PC-3 (cell line): ENCODE results near the gene CSTF3. TPM values are rescaled to one million over a fixed set of nuclear protein-coding genes. Genes with fewer than 3 reads are reported as not detected.

Experiments
- ATAC-seq: fragments of 200-7000 bp; cut with Tn5 transposase; 2 replicates; pipeline ENCODE4 v1.9.1; 2020; ENCODE audit warnings: mild to moderate bottlenecking, moderate library complexity
- BruUV-seq: library from RNA; stranded (reverse); fragments of 400-500 nt; replicated peaks from 2 replicates; lab custom pipeline; 2021; lab: Mats Ljungman, UMichigan
- CTCF ChIA-PET: fragments of 300-600 bp; sonication (Branson Sonifier 250); formaldehyde crosslinking; loops from one replicate; lab custom pipeline; 2022; ENCODE audit warnings: antibody characterized with exemption; lab: Charles Lee
- POLR2A ChIA-PET: fragments of 300-600 bp; sonication (Branson Sonifier 250); formaldehyde crosslinking; loops from one replicate; lab custom pipeline; 2022; ENCODE audit warnings: antibody characterized with exemption; ENCODE audit not compliant: unreplicated experiment; lab: Charles Lee
- DNase-seq: peaks from one replicate; pipeline ENCODE4 v3.0.0-alpha.2; 2015
- H2AFZ ChIP-seq: fragments of 300-600 bp; sonication (generic); 2 replicates; pipeline ENCODE4 v1.6.0; 2016; ENCODE audit warnings: antibody characterized with exemption, low read length
- H3F3A ChIP-seq: fragments of 300-600 bp; sonication (generic); one replicate; pipeline ENCODE4 v1.6.0; 2017; ENCODE audit warnings: antibody characterized with exemption, low read length, control low read depth, mild to moderate bottlenecking; ENCODE audit not compliant: unreplicated experiment
- H3K27ac ChIP-seq: fragments of 300-600 bp; sonication (generic); 2 replicates; pipeline ENCODE4 v1.5.1; 2016; ENCODE audit warnings: mild to moderate bottlenecking, low read length
- H3K27me3 ChIP-seq: fragments of 300-600 bp; sonication (generic); 2 replicates; pipeline ENCODE4 v1.6.1; 2016; ENCODE audit warnings: low read length, mixed read lengths
- H3K36me3 ChIP-seq: fragments of 300-600 bp; sonication (generic); 2 replicates; pipeline ENCODE4 v1.6.1; 2016; ENCODE audit warnings: low read depth, mixed run types, low read length, mixed read lengths
- H3K4me1 ChIP-seq: fragments of 300-600 bp; sonication (generic); 2 replicates; pipeline ENCODE4 v1.5.1; 2016; ENCODE audit warnings: low read length; ENCODE audit not compliant: insufficient read depth
- H3K4me2 ChIP-seq: fragments of 300-600 bp; sonication (generic); 2 replicates; pipeline ENCODE4 v1.6.0; 2016; ENCODE audit warnings: low read length
- H3K4me3 ChIP-seq: fragments of 300-600 bp; sonication (generic); 2 replicates; pipeline ENCODE4 v1.5.1; 2016; ENCODE audit warnings: mild to moderate bottlenecking, low read length, mixed read lengths
- H3K79me2 ChIP-seq: fragments of 300-600 bp; sonication (generic); 2 replicates; pipeline ENCODE4 v1.6.1; 2017; ENCODE audit warnings: low read length, mixed read lengths
- H3K9ac ChIP-seq: fragments of 300-600 bp; sonication (generic); 2 replicates; pipeline ENCODE4 v1.6.0; 2016; ENCODE audit warnings: mild to moderate bottlenecking, low read length
- H3K9me2 ChIP-seq: fragments of 300-600 bp; sonication (generic); replicated peaks from 2 replicates; pipeline ENCODE4 v1.6.1; 2016; ENCODE audit warnings: mixed run types, low read length, mixed read lengths
- H3K9me3 ChIP-seq: fragments of 300-600 bp; sonication (generic); 2 replicates; pipeline ENCODE4 v1.6.1; 2016; ENCODE audit warnings: low read length, mixed read lengths
- H4K20me1 ChIP-seq: fragments of 300-600 bp; sonication (generic); 2 replicates; pipeline ENCODE4 v1.6.1; 2016; ENCODE audit warnings: low read length, mixed read lengths
- EZH2 ChIP-seq: fragments of 300-600 bp; sonication (generic); IDR thresholded peaks from one replicate; pipeline ENCODE4 v1.6.1; 2017; ENCODE audit warnings: antibody characterized with exemption, mild to moderate bottlenecking, low read length; ENCODE audit not compliant: unreplicated experiment
- EZH2phosphoT487 ChIP-seq: fragments of 300-600 bp; sonication (generic); IDR thresholded peaks from 2 replicates; pipeline ENCODE4 v1.6.1; 2018; ENCODE audit warnings: mild to moderate bottlenecking, antibody characterized with exemption, low read length, borderline replicate concordance
- intact Hi-C: fragments of 100-400 bp; cut with micrococcal nuclease; formaldehyde crosslinking; loops from 2 replicates; pipeline ENCODE4 v1.9.0; 2023
- total RNA-seq: library from RNA; depleted of rRNA; stranded (reverse); fragments of >200 nt; gene quantifications from 2 replicates; pipeline ENCODE4 v1.2.3, GENCODE V29; 2014
- TF ChIP-seq, protein P1 (sequence below): fragments of 300-600 bp; sonication (generic); conservative IDR thresholded peaks from 2 replicates; pipeline ENCODE4 v1.5.1; 2017; ENCODE audit warnings: antibody characterized with exemption, low read depth, mild to moderate bottlenecking, low read length

The CSTF3 gene
- total RNA-seq, 1 experiment from 2014 or later = 30.0 TPM

DNA sequence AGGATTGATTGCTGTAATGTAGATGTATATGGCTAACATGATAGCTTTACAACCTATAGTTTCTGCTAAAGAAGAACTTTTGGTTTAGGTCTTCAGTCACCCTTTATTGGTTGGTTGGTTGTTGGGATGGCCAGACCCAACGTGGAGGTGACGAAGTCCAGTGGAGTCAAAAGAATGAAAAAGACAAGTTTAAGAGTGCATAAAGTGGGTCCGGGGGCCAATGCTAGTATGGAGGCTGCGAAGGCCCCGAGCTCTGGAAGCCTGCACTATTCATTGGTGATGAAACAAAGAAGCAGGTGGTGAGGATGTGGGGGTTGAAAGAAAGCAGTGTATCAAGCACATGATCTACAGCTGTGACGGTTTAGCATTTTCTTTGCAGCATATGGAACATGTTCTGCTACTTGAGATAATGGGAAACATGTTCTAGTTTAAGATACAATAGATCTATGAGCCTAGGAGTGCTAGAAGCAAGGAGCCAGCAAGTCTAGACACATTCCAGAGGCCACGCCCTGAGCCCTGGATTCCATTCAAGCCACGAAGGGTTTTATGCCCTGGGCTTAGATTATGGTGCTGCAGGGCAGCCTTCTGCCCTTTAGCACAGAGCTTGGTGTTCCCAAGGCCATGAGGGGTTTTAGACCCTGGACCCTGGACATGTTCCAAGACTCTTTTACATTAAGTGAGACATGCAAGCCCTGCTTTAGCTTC lies 115.6 kb downstream of the CSTF3 start:
- DNase-seq = peak; percentile 83
- peaks cover 5% of the 10 kb centered on the region for H3F3A ChIP-seq
- H3K9me2 ChIP-seq = no peaks in the 10 kb centered on the region
- ATAC-seq = peak; percentile 20; the same call in 1 of the 2 replicates
- no peaks in the 10 kb centered on the region for H3K27me3 ChIP-seq
- H3K9ac ChIP-seq = no peak overlapping the region
- H3K79me2 ChIP-seq = peaks cover 17% of the 10 kb centered on the region
- H3K27ac ChIP-seq = peak overlapping the region; percentile 96
- peaks cover 56% of the 10 kb centered on the region for H3K4me1 ChIP-seq
- peaks cover 5% of the 10 kb centered on the region; the same call in 1 of the 2 replicates for H3K36me3 ChIP-seq
- no peak overlapping the region for H2AFZ ChIP-seq
- no peak for TF ChIP-seq EZH2
- TF ChIP-seq EZH2phosphoT487 = no peak
- TF ChIP-seq, protein P1, sequence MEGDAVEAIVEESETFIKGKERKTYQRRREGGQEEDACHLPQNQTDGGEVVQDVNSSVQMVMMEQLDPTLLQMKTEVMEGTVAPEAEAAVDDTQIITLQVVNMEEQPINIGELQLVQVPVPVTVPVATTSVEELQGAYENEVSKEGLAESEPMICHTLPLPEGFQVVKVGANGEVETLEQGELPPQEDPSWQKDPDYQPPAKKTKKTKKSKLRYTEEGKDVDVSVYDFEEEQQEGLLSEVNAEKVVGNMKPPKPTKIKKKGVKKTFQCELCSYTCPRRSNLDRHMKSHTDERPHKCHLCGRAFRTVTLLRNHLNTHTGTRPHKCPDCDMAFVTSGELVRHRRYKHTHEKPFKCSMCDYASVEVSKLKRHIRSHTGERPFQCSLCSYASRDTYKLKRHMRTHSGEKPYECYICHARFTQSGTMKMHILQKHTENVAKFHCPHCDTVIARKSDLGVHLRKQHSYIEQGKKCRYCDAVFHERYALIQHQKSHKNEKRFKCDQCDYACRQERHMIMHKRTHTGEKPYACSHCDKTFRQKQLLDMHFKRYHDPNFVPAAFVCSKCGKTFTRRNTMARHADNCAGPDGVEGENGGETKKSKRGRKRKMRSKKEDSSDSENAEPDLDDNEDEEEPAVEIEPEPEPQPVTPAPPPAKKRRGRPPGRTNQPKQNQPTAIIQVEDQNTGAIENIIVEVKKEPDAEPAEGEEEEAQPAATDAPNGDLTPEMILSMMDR = no peak
- intact Hi-C loops = no loop called here
- peak overlapping the region; percentile 29 for H3K4me2 ChIP-seq
- ChIA-PET POLR2A (no interaction called here), CTCF (no interaction called here)
- H3K9me3 ChIP-seq = no peaks in the 10 kb centered on the region
- H3K4me3 ChIP-seq = no peak overlapping the region
- no peaks in the 10 kb centered on the region for H4K20me1 ChIP-seq
- no TSS peak for BruUV-seq

DNA sequence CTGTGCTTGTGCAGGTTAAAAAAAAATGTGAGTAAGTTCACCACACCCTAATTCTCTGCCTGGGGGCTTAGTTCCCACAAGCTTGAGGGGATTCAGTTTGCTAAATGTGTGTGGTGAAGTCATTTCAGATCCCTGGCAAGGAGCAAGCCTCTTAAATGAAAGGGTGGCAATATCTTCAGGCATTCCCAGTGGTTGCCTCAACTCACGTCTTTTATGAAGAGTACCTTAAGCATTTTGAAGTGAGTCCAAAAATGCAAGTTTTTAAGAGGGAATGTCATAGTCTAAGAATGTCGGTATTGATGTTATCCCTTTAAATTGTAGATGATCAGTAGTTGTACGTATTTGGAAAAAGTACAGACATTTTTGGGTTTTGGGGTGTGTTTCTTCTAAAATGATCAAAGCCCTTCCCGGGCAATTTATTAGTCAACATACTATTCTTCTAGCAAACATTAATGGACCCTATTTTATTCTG lies 117.0 kb downstream of the CSTF3 start:
- no peak for TF ChIP-seq EZH2
- TF ChIP-seq, protein P1 = no peak
- no peak for TF ChIP-seq EZH2phosphoT487
- BruUV-seq = no TSS peak

More for the DNA sequence above, 117.0 kb downstream of the CSTF3 start:
- Histone ChIP-seq H4K20me1 (no peaks in the 10 kb centered on the region), H3K79me2 (peaks cover 24% of the 10 kb centered on the region), H3K27ac (peak overlapping the region; percentile 96), H2AFZ (no peak overlapping the region), H3K9me2 (no peaks in the 10 kb centered on the region), H3K9me3 (no peaks in the 10 kb centered on the region), H3F3A (peaks cover 5% of the 10 kb centered on the region), H3K9ac (peak overlapping the region; percentile 72), H3K27me3 (no peaks in the 10 kb centered on the region), H3K4me1 (peaks cover 62% of the 10 kb centered on the region), H3K4me2 (peak overlapping the region; percentile 79), H3K36me3 (peaks cover 5% of the 10 kb centered on the region; the same call in 1 of the 2 replicates), H3K4me3 (peak overlapping the region; percentile 46; the same call in 1 of the 2 replicates)
- ChIA-PET CTCF (no interaction called here), POLR2A (interaction anchor here (0.6 to 0.7 kb wide), 2 partner anchors 44 to 257 kb away, joined by 3 to 5 read pairs; no protein-coding TSS in a partner anchor)
- intact Hi-C loops = no loop called here
- peak; percentile 42 for ATAC-seq
- DNase-seq = peak; percentile 96
